Erythroblast (primary cell): ENCODE results near the gene PCDHGA7.
"Not testable (repeated sequence)": the region's sequence is repeated elsewhere in the genome, so short reads cannot be mapped to it uniquely, and the experiment has no call there.

Source experiments
- DNase-seq, 2 experiments: peaks; one replicate each; lab custom pipeline; 2025; lab: John Stamatoyannopoulos, UW
- GATA1 ChIP-seq: IDR thresholded peaks from 2 replicates; pipeline ENCODE4 v1.6.1; 2011; ENCODE audit warnings: low read depth, mild to moderate bottlenecking, control low read depth, low read length, moderate library complexity
- POLR2A ChIP-seq: IDR thresholded peaks from 2 replicates; pipeline ENCODE4 v1.6.1; 2011; ENCODE audit warnings: mild to moderate bottlenecking, low read length

PCDHGA7 gene

GRCh38 chr5:141402553-141403243, 20.2 kb downstream of the PCDHGA7 start, which contains the start of gene PCDHGA9:
Gene PCDHGA9 (plus strand): TSS chr5:141402778. CDS start chr5:141402953, 175 bp downstream.
- DNase-seq = peak in 1 of 2 experiments; percentile 10

GRCh38 chr5:141403387-141403786, 20.8 kb downstream of the PCDHGA7 start:
- no peak for DNase-seq
- TF ChIP-seq POLR2A = no peak

More at GRCh38 chr5:141402553-141403243, 20.2 kb downstream of the PCDHGA7 start, which contains the start of gene PCDHGA9:
- TF ChIP-seq GATA1 = no peak
- TF ChIP-seq POLR2A = no peak

GRCh38 chr5:141407790-141408505, 25.4 kb downstream of the PCDHGA7 start, which contains the start of gene PCDHGB6:
Gene PCDHGB6 (plus strand): TSS chr5:141408021. CDS start chr5:141408203, 182 bp downstream.
- peak; percentile 31 to 45 for DNase-seq

- no peak for DNase-seq
- TF ChIP-seq POLR2A (no peak), GATA1 (no peak)
Measured at GRCh38 chr5:141409598-141410306, 27.2 kb downstream of the PCDHGA7 start.

- no peak for DNase-seq
Measured at GRCh38 chr5:141411575-141411974, 29.0 kb downstream of the PCDHGA7 start.

GRCh38 chr5:141412854-141413539, 30.5 kb downstream of the PCDHGA7 start, which contains the start of gene PCDHGA10:
Gene PCDHGA10 (plus strand): TSS chr5:141412987. CDS start chr5:141413176, 189 bp downstream.
- no peak for TF ChIP-seq POLR2A
- TF ChIP-seq GATA1 = no peak
- peak; percentile 51 to 60 for DNase-seq

More at GRCh38 chr5:141411575-141411974, 29.0 kb downstream of the PCDHGA7 start:
- no peak for TF ChIP-seq POLR2A
- TF ChIP-seq GATA1 = no peak

GRCh38 chr5:141413540-141414069, 31.1 kb downstream of the PCDHGA7 start:
- DNase-seq = no peak
- TF ChIP-seq GATA1 = no peak
- no peak for TF ChIP-seq POLR2A

GRCh38 chr5:141414548-141415274, 32.2 kb downstream of the PCDHGA7 start:
- DNase-seq = not testable (repeated sequence)

GRCh38 chr5:141415275-141415618, 32.7 kb downstream of the PCDHGA7 start:
- DNase-seq = not testable (repeated sequence)

- peak; percentile 63 to 73 for DNase-seq
Measured at GRCh38 chr5:141417494-141418172, 35.1 kb downstream of the PCDHGA7 start, which contains the start of gene PCDHGB7. Gene PCDHGB7 (plus strand): TSS chr5:141417677. CDS start chr5:141417860, 183 bp downstream.

GRCh38 chr5:141419074-141419880, 36.7 kb downstream of the PCDHGA7 start:
- no peak for TF ChIP-seq GATA1
- TF ChIP-seq POLR2A = no peak

More at GRCh38 chr5:141419074-141419880, 36.7 kb downstream of the PCDHGA7 start:
- DNase-seq = no peak
